Stomach (tissue), 9 donors: ENCODE results near the gene GZMB. TPM values are rescaled to one million over a fixed set of nuclear protein-coding genes. Genes with fewer than 3 reads are reported as not detected.
"Not testable (repeated sequence)": the region's sequence is repeated elsewhere in the genome, so short reads cannot be mapped to it uniquely, and the experiment has no call there.

Experiments used
- DNase-seq, 2 donors: peaks; one replicate each; pipeline versions ENCODE4 v3.0.0 to v3.0.0-alpha.2; 2013 to 2019
- H3K27ac ChIP-seq, 5 donors: fragments of 200-600 bp in 4 of 5; sonication (generic) in 4 of 5; one replicate each; pipeline ENCODE4 v1.5.1; 2013 to 2019; ENCODE audit warnings: mild to moderate bottlenecking in 1 of 5, moderate library complexity in 1 of 5
- H3K27me3 ChIP-seq, 3 donors: fragments of 200-600 bp; sonication (generic); one replicate each; pipeline ENCODE4 v1.5.1; 2017 to 2019; ENCODE audit warnings: mixed run types in 1 of 3
- H3K36me3 ChIP-seq, 4 donors: fragments of 200-600 bp; sonication (generic); 1 replicate in 3 of 4; 2 replicates in 1 of 4; pipeline ENCODE4 v1.5.1; 2016 to 2019
- H3K4me1 ChIP-seq, 4 donors: fragments of 200-600 bp; sonication (generic); one replicate each; pipeline ENCODE4 v1.5.1; 2016 to 2019
- H3K4me3 ChIP-seq, 4 donors: fragments of 200-600 bp; sonication (generic) in 3 of 4; one replicate each; pipeline ENCODE4 v1.5.1; 2016 to 2019; ENCODE audit warnings: mild to moderate bottlenecking in 1 of 4
- H3K9me3 ChIP-seq, 4 donors: fragments of 200-600 bp; sonication (generic); one replicate each; pipeline ENCODE4 v1.5.1; 2016 to 2019
- EP300 ChIP-seq: sonication (generic); formaldehyde crosslinking; IDR thresholded peaks from one replicate; pipeline ENCODE4 v1.6.1; 2017; ENCODE audit warnings: antibody characterized with exemption
- POLR2A ChIP-seq, 4 donors: fragments of 450-650 bp; IDR thresholded peaks; one replicate each; pipeline ENCODE4 v1.6.1; 2016; ENCODE audit warnings: antibody characterized with exemption in 4 of 4, control low read depth in 2 of 4, mild to moderate bottlenecking in 1 of 4, moderate library complexity in 1 of 4
- POLR2AphosphoS5 ChIP-seq, 3 donors: sonication (generic); formaldehyde crosslinking; IDR thresholded peaks; one replicate each; pipeline ENCODE4 v1.6.1; 2016; ENCODE audit warnings: antibody characterized with exemption in 3 of 3
- WGBS, 5 donors: extraction: QIAGEN DNeasy Blood & Tissue Kit in 3 of 5; methylation state at CpG; one replicate each; pipeline versions ENCODE4 v1.1.5 to v1.1.7; 2013 to 2018; 5-methylcytosine and 5-hydroxymethylcytosine counted together
- intact Hi-C: fragments of 100-400 bp; cut with DNase I; formaldehyde crosslinking; loops from one replicate; pipeline ENCODE4 v1.15.1; 2023; ENCODE audit warnings: low total_unique reads
- polyA plus RNA-seq, 3 donors: library from polyadenylated mRNA; stranded (reverse); fragments of 200-250 nt; gene quantifications; one replicate each; pipeline ENCODE4 v1.2.3, GENCODE V29; 2013
- total RNA-seq, 5 donors: library from RNA; depleted of rRNA; stranded (reverse); fragments of >200 nt; gene quantifications; one replicate each; pipeline versions ENCODE4 v1.1.0 to v1.2.3, GENCODE V29; 2014 to 2016
- TF ChIP-seq, protein P1 (sequence below), 7 experiments: fragments of 450-650 bp in 4 of 7; fragments of 200-600 bp in 3 of 7; sonication (generic) in 3 of 7; IDR thresholded peaks; one replicate each; pipeline ENCODE4 v1.5.1; 2016 to 2019; ENCODE audit warnings: antibody characterized with exemption in 7 of 7, control low read depth in 2 of 7, mild to moderate bottlenecking in 1 of 7
- donor health status: healthy with polysubstance abuse.
- donor health status: Bipolar disorder and iron deficiency.
- donor health status: healthy.

GZMB gene
- total and polyA plus RNA-seq, 8 donors = 0.92 to 4.0 (median 2.3) TPM; not detected in 3

DNA sequence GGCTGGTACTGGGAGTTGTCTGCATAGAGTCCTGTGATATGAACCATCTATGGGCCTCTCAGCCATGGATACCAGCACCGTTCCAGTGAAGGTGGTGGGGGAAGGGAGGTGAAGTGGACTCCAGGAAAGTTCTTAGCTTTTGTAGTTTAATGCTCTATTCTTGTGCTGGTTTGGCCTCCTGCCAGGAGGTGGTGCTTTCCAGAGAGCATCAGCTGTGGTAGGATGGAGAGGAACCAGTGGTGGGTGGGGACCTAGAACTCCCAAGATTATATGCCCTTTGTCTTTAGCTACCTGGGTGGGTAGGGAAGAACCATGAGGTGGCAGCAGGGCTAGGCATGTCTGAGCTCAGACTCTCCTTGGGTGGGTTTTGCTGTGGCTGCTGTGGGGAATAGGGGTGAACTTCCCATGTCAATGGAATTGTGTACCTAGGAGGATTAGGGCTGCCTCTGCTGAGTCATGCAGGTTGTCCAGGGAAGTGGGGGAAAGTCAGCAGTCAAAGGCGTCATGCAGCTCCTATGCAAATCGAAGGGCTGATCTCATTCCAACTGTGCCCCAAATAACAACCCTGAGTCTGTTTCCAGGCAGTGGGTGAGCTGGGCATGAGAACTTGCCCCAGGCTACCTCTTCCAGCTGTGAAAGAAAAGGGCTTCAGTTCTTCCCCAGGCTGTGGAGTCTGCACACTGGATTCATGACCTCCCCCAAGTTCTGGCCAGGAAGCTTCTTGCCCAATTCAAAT lies 38.7 kb downstream of the GZMB start:
- H3K27ac ChIP-seq = no peak overlapping the region
- H3K36me3 ChIP-seq = no peaks in the 10 kb centered on the region
- WGBS, 5 donors = 57 to 84% (median 78%) methylated on average over 3 of the region's 3 CpGs
- no peak overlapping the region for H3K4me3 ChIP-seq
- peaks cover 4 to 30% (median 12%) of the 10 kb centered on the region in 4 donors for H3K9me3 ChIP-seq
- DNase-seq = no peak
- TF ChIP-seq EP300 = no peak
- TF ChIP-seq, protein P1, sequence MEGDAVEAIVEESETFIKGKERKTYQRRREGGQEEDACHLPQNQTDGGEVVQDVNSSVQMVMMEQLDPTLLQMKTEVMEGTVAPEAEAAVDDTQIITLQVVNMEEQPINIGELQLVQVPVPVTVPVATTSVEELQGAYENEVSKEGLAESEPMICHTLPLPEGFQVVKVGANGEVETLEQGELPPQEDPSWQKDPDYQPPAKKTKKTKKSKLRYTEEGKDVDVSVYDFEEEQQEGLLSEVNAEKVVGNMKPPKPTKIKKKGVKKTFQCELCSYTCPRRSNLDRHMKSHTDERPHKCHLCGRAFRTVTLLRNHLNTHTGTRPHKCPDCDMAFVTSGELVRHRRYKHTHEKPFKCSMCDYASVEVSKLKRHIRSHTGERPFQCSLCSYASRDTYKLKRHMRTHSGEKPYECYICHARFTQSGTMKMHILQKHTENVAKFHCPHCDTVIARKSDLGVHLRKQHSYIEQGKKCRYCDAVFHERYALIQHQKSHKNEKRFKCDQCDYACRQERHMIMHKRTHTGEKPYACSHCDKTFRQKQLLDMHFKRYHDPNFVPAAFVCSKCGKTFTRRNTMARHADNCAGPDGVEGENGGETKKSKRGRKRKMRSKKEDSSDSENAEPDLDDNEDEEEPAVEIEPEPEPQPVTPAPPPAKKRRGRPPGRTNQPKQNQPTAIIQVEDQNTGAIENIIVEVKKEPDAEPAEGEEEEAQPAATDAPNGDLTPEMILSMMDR (IDR thresholded peaks at IDR 0.05) = no peak
- TF ChIP-seq POLR2AphosphoS5 (IDR thresholded peaks at IDR 0.05) = no peak
- TF ChIP-seq POLR2A (IDR thresholded peaks at IDR 0.05) = no peak
- no peaks in the 10 kb centered on the region for H3K27me3 ChIP-seq
- intact Hi-C loops = loop anchor here (10.0 kb wide), 1 partner anchor 1900 kb away; no protein-coding TSS in a partner anchor
- no peaks in the 10 kb centered on the region for H3K4me1 ChIP-seq

DNA sequence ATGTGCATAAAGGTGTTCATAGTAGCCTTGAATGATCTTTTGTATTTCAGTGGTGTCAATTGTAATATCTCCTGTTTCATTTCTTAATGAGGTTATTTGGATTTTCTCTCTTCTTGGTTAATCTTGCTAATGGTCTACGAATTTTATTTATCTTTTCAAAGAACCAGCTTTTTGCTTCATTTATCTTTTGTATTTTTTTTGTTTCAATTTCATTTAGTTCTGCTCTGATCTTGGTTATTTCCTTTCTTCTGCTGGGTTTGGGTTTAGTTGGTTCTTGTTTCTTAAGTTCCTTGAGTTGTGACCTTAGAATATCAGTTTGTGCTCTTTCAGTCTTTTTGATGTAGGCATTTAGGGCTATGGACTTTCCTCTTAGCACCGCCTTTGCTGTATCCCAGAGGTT lies 43.0 kb downstream of the GZMB start:
- H3K4me1 ChIP-seq, H3K36me3 ChIP-seq, H3K27ac ChIP-seq, H3K4me3 ChIP-seq, H3K27me3 ChIP-seq, DNase-seq: not testable (repeated sequence)
- WGBS, 5 donors = 74 to 86% (median 81%) methylated on average over 2 of the region's 2 CpGs
- peaks cover 4 to 33% (median 23%) of the 10 kb centered on the region in 4 donors for H3K9me3 ChIP-seq
- intact Hi-C loops = loop anchor here (10.0 kb wide), 1 partner anchor 1896 kb away; no protein-coding TSS in a partner anchor

DNA sequence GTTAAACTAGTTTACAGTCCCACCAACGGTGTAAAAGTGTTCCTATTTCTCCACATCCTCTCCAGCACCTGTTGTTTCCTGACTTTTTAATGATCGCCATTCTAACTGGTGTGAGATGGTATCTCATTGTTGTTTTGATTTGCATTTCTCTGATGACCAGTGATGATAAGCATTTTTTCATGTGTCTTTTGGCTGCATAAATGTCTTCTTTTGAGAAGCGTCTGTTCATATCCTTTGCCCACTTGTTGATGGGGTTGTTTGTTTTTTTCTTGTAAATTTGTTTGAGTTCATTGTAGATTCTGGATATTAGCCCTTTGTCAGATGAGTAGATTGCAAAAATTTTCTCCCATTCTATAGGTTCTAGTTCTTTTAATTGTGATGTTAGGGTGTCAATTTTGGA lies 49.6 kb downstream of the GZMB start:
- peaks cover 4 to 29% (median 13%) of the 10 kb centered on the region in 4 donors for H3K9me3 ChIP-seq
- H3K36me3 ChIP-seq, DNase-seq, H3K4me3 ChIP-seq, H3K27ac ChIP-seq, H3K27me3 ChIP-seq, H3K4me1 ChIP-seq, intact Hi-C loops: not testable (repeated sequence)
- 80 to 93% (median 88%) methylated on average over 2 to 3 of the region's 3 CpGs for WGBS, 5 donors

Other genes starting within 250 kb of the GZMB start
- 10 to 100 TPM in 2 of 5 donors, 1 to 10 TPM in 3; 2.9 to 16.0 (median 8.1) TPM for gene NYNRIN, start 235.2 kb downstream of the GZMB start, total RNA-seq
- gene NYNRIN, start 235.2 kb downstream of the GZMB start, polyA plus RNA-seq = 1 to 10 TPM; 2.3 to 3.3 (median 2.3) TPM
- 1 to 10 TPM in 3 of 5 donors, not detected in 2; 2.0 to 4.2 (median 3.8) TPM for gene CBLN3, start 204.5 kb downstream of the GZMB start, total RNA-seq
- 1 to 10 TPM in 2 of 3 donors, under 1 TPM in 1; 0.81 to 2.1 (median 1.4) TPM for gene CBLN3, start 204.5 kb downstream of the GZMB start, polyA plus RNA-seq
- 100 to 1,000 TPM in 1 of 5 donors, 10 to 100 TPM in 4; 63.4 to 348 (median 77.2) TPM for gene KHNYN, start 204.2 kb downstream of the GZMB start, total RNA-seq
- 10 to 100 TPM; 13.9 to 23.4 (median 22.9) TPM for gene KHNYN, start 204.2 kb downstream of the GZMB start, polyA plus RNA-seq
- gene SDR39U1, start 191.4 kb downstream of the GZMB start, total RNA-seq = 10 to 100 TPM; 10.8 to 71.2 (median 42.4) TPM
- 10 to 100 TPM; 37.0 to 64.8 (median 41.8) TPM for gene SDR39U1, start 191.4 kb downstream of the GZMB start, polyA plus RNA-seq
- gene CMA1, start 125.9 kb downstream of the GZMB start, total RNA-seq = 1 to 10 TPM in 1 of 5 donors, not detected in 4; 1.7 TPM
- under 1 TPM in 1 of 3 donors, not detected in 2; 0.23 TPM for gene CMA1, start 125.9 kb downstream of the GZMB start, polyA plus RNA-seq
- gene CTSG, start 57.9 kb downstream of the GZMB start, total RNA-seq = 1 to 10 TPM in 2 of 5 donors, under 1 TPM in 1, not detected in 2; 0.89 to 7.5 (median 3.3) TPM
- 1 to 10 TPM in 1 of 3 donors, under 1 TPM in 2; 0.28 to 2.3 (median 0.37) TPM for gene CTSG, start 57.9 kb downstream of the GZMB start, polyA plus RNA-seq
- gene GZMH, start 24.5 kb downstream of the GZMB start, total RNA-seq = 1 to 10 TPM in 1 of 5 donors, under 1 TPM in 1, not detected in 3; 0.92 to 2.0 TPM
- 1 to 10 TPM in 2 of 3 donors, under 1 TPM in 1; 0.44 to 1.8 (median 1.8) TPM for gene GZMH, start 24.5 kb downstream of the GZMB start, polyA plus RNA-seq